Natural killer cell (primary cell): ENCODE measurements around the gene ADGRG6. TPM values are rescaled to one million over a fixed set of nuclear protein-coding genes. Genes with fewer than 3 reads are reported as not detected.

ENCODE experiments used
- ATAC-seq, 3 donors: fragments of 150-1000 bp in 2 of 3; fragments of 200-7000 bp in 1 of 3; cut with Tn5 transposase; 1 replicate in 1 of 3; 2 replicates in 2 of 3; pipeline ENCODE4 v1.10.0; 2021; ENCODE audit warnings: mild to moderate bottlenecking in 2 of 3, moderate library complexity in 2 of 3
- DNase-seq, 2 donors: peaks; one replicate each; pipeline versions ENCODE4 v3.0.0 to v3.0.0-alpha.2; 2013 to 2021; ENCODE audit warnings: mixed read lengths in 1 of 2
- H3K27ac ChIP-seq: one replicate; pipeline ENCODE4 v1.5.1; 2013; ENCODE audit warnings: mild to moderate bottlenecking, low read length
- H3K27me3 ChIP-seq: one replicate; pipeline ENCODE4 v1.6.1; 2013; ENCODE audit warnings: low read length; ENCODE audit not compliant: control insufficient read depth, insufficient read depth
- H3K36me3 ChIP-seq: one replicate; pipeline ENCODE4 v1.6.1; 2013; ENCODE audit warnings: low read length; ENCODE audit not compliant: control insufficient read depth, insufficient read depth
- H3K4me1 ChIP-seq: one replicate; pipeline ENCODE4 v1.6.1; 2013; ENCODE audit warnings: low read length; ENCODE audit not compliant: control insufficient read depth, insufficient read depth
- H3K4me3 ChIP-seq: one replicate; pipeline ENCODE4 v1.5.1; 2013; ENCODE audit warnings: low read length
- H3K9me3 ChIP-seq: one replicate; pipeline ENCODE4 v1.6.1; 2013; ENCODE audit warnings: low read length; ENCODE audit not compliant: control insufficient read depth, insufficient read depth
- H3K27ac Mint-ChIP-seq, 2 donors: one replicate each; pipeline ENCODE4 v1.8.0; 2022; ENCODE audit warnings: mild to moderate bottlenecking in 2 of 2, mixed read lengths in 2 of 2, moderate library complexity in 1 of 2
- H3K27me3 Mint-ChIP-seq, 2 donors: one replicate each; pipeline ENCODE4 v1.8.0; 2022; ENCODE audit warnings: low read depth in 2 of 2, mixed read lengths in 2 of 2
- H3K36me3 Mint-ChIP-seq: one replicate; pipeline ENCODE4 v1.8.0; 2022; ENCODE audit warnings: mixed read lengths
- H3K4me1 Mint-ChIP-seq, 2 donors: one replicate each; pipeline ENCODE4 v1.8.0; 2022; ENCODE audit warnings: mixed read lengths in 2 of 2
- H3K4me3 Mint-ChIP-seq: one replicate; pipeline ENCODE4 v1.8.0; 2022; ENCODE audit warnings: mild to moderate bottlenecking, moderate library complexity, mixed read lengths
- H3K9me3 Mint-ChIP-seq, 2 donors: one replicate each; pipeline ENCODE4 v1.8.0; 2022; ENCODE audit warnings: mixed read lengths in 2 of 2
- WGBS: methylation state at CpG from one replicate; pipeline ENCODE4 v1.1.7; 2013; ENCODE audit warnings: missing lambda C conversion rate; ENCODE audit not compliant: insufficient coverage; 5-methylcytosine and 5-hydroxymethylcytosine counted together
- intact Hi-C: fragments of 100-400 bp; cut with micrococcal nuclease; formaldehyde crosslinking; loops from one replicate; pipeline ENCODE4 v1.14.2; 2022
- total RNA-seq, 4 donors: library from RNA; stranded (reverse); fragments of 120-200 nt in 1 of 4; gene quantifications; one replicate each; pipeline versions ENCODE4 v1.2.3 to v1.2.4, GENCODE V29; 2013 to 2022
- TF ChIP-seq, protein P1 (sequence below): fragments of 200-600 bp; IDR thresholded peaks from one replicate; pipeline ENCODE4 v1.8.0; 2022; ENCODE audit warnings: antibody characterized with exemption

The ADGRG6 gene
- total RNA-seq, 3 donors from 2014 or later (not counting 1 experiment from before 2014, with no cell fraction given), result 0.05 to 0.24 TPM; not detected in 1

DNA sequence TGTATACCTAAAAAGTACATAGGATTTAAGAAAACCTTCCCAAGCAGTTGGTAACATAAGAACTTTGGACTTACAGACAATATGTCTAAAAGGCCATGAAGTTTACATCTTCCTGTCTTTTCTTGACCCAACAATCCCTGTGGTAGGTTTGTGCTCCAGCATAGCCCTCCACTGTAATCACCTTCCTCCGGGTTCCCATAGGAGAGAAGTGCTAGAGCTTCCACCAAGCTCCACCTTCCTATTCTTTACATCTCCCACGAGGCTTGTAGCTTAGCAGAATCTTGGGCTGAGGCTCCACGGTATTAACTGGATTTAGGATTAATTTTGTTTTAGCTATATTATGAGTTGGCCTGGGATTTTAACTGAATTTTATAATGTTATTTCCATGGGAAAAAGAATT, 23.3 kb downstream of the ADGRG6 start:
- no peak overlapping the region for H3K4me3 ChIP-seq
- no peak overlapping the region for H3K27ac ChIP-seq
- no peaks in the 10 kb centered on the region for H3K4me1 ChIP-seq
- intact Hi-C loops, result no loop called here
- Mint-ChIP-seq H3K4me1 (no peaks in the 10 kb centered on the region), H3K4me3 (no peak overlapping the region), H3K27me3 (peaks cover 0 to 9% of the 10 kb centered on the region in 2 donors), H3K27ac (no peak overlapping the region), H3K36me3 (no peaks in the 10 kb centered on the region), H3K9me3 (no peaks in the 10 kb centered on the region)
- 75% methylated on average over 1 of the region's 3 CpGs for WGBS
- H3K27me3 ChIP-seq, result no peaks in the 10 kb centered on the region
- TF ChIP-seq, protein P1, sequence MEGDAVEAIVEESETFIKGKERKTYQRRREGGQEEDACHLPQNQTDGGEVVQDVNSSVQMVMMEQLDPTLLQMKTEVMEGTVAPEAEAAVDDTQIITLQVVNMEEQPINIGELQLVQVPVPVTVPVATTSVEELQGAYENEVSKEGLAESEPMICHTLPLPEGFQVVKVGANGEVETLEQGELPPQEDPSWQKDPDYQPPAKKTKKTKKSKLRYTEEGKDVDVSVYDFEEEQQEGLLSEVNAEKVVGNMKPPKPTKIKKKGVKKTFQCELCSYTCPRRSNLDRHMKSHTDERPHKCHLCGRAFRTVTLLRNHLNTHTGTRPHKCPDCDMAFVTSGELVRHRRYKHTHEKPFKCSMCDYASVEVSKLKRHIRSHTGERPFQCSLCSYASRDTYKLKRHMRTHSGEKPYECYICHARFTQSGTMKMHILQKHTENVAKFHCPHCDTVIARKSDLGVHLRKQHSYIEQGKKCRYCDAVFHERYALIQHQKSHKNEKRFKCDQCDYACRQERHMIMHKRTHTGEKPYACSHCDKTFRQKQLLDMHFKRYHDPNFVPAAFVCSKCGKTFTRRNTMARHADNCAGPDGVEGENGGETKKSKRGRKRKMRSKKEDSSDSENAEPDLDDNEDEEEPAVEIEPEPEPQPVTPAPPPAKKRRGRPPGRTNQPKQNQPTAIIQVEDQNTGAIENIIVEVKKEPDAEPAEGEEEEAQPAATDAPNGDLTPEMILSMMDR, result no peak
- H3K9me3 ChIP-seq, result no peaks in the 10 kb centered on the region
- ATAC-seq (no peak), DNase-seq (no peak)
- no peaks in the 10 kb centered on the region for H3K36me3 ChIP-seq

DNA sequence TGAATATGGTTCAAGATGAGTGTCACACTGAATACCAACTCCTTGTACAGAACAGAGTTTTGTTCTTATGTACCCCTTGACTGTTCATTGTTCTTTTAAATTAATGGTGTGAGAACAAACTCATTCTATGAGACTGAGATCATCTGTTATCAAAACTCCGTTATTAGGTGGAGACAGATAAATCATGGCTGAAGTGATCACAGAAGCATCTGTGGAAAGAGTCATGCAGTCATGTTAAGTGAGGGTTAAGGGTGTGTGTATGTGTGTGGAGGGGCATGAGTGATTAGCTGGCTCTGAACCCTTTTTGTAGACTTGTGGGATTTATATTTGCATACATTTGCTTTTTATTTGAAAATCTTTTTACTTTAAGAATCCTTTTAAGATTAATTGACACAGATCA, 24.7 kb downstream of the ADGRG6 start:
- H3K36me3 ChIP-seq, result no peaks in the 10 kb centered on the region
- H3K9me3 ChIP-seq, result no peaks in the 10 kb centered on the region
- intact Hi-C loops, result no loop called here
- H3K4me1 ChIP-seq, result no peaks in the 10 kb centered on the region
- H3K4me3 ChIP-seq, result no peak overlapping the region
- Mint-ChIP-seq H3K9me3 (no peaks in the 10 kb centered on the region), H3K36me3 (no peaks in the 10 kb centered on the region), H3K27me3 (peaks cover 0 to 9% of the 10 kb centered on the region in 2 donors), H3K4me3 (no peak overlapping the region), H3K4me1 (no peaks in the 10 kb centered on the region), H3K27ac (no peak overlapping the region)
- no peak for ATAC-seq
- no peak for DNase-seq
- TF ChIP-seq, protein P1, result no peak
- H3K27ac ChIP-seq, result no peak overlapping the region
- no peaks in the 10 kb centered on the region for H3K27me3 ChIP-seq
- WGBS, result 86% methylated on average over 1 of the region's 1 CpG

DNA sequence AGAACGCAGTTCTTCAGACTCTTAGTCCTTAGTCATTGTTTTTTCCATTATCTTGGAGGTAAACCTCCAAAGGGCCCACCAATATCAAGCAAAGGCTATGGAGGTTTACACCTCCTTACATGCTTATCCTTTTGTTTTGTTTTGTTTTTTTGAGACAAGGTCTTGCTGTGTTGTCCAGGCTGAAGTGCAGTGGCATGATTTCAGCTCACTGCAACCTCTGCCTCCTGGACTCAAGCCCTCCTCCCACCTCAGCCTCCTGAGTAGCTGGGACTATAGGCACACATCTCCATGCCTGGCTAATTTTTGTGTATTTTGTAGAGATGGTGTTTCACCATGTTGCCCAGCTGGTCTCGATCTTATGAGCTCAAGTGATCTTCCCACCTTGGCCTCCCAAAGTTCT, 26.3 kb downstream of the ADGRG6 start:
- WGBS, result 77% methylated on average over 2 of the region's 2 CpGs
- no peak overlapping the region for H3K27ac ChIP-seq
- H3K9me3 ChIP-seq, result no peaks in the 10 kb centered on the region
- no peaks in the 10 kb centered on the region for H3K36me3 Mint-ChIP-seq
- H3K9me3 Mint-ChIP-seq, result no peaks in the 10 kb centered on the region
- ATAC-seq (no peak), DNase-seq (no peak)
- H3K4me3 ChIP-seq, result no peak overlapping the region
- no peaks in the 10 kb centered on the region for H3K4me1 ChIP-seq
- TF ChIP-seq, protein P1, result no peak
- no peaks in the 10 kb centered on the region for H3K4me1 Mint-ChIP-seq
- no peak overlapping the region for H3K4me3 Mint-ChIP-seq
- no peaks in the 10 kb centered on the region for H3K36me3 ChIP-seq
- no peaks in the 10 kb centered on the region for H3K27me3 ChIP-seq
- peaks cover 0 to 9% of the 10 kb centered on the region in 2 donors for H3K27me3 Mint-ChIP-seq
- no peak overlapping the region for H3K27ac Mint-ChIP-seq
- intact Hi-C loops, result no loop called here

DNA sequence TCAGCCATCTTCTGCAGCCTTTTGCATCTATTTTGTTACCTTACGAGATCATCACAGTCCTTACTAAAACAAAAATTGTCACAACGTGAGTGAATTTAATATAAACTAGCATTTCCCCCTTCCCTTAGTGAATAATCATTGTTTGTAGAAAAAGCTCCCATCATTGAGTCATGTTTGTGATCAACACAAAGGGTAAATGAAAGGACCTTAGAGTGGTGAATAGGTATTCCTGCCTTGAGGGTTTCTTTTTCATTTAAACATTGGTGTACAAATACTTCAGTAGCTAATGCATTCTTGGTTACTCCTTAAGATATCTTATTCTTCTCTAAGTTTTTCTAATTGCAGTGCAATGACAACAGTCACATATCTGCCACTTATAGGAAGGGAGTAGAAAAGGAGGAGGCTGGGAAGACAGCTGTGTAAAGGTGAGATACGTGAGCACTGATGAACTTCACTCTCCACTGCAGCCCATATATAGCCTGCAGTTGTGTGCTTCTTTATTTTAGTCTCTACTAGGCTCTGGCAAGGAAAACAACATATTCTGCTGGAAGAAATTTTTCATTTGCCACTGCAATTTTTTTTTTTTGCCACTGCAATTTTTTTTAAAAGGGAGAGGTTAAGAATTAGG, 27.8 kb downstream of the ADGRG6 start:
- Mint-ChIP-seq H3K27me3 (peaks cover 0 to 1% of the 10 kb centered on the region in 2 donors), H3K4me3 (no peak overlapping the region), H3K36me3 (no peaks in the 10 kb centered on the region), H3K9me3 (no peaks in the 10 kb centered on the region), H3K27ac (no peak overlapping the region), H3K4me1 (no peaks in the 10 kb centered on the region)
- H3K27me3 ChIP-seq, result no peaks in the 10 kb centered on the region
- no CpG with 5 or more reads among the region's 3 CpGs for WGBS
- ATAC-seq (no peak), DNase-seq (no peak)
- H3K4me3 ChIP-seq, result no peak overlapping the region
- H3K4me1 ChIP-seq, result no peaks in the 10 kb centered on the region
- no peaks in the 10 kb centered on the region for H3K36me3 ChIP-seq
- H3K9me3 ChIP-seq, result no peaks in the 10 kb centered on the region
- intact Hi-C loops, result no loop called here
- TF ChIP-seq, protein P1, result no peak
- H3K27ac ChIP-seq, result no peak overlapping the region
